ENCODE data around the gene SUPT16H. TPM values are rescaled to one million over a fixed set of nuclear protein-coding genes. Genes with fewer than 3 reads are reported as not detected.

Gene SUPT16H
- total and polyA plus RNA-seq, 2 of the 13 experiments (the other 11 are each of a cell fraction or from before 2014, with no cell fraction given): 77.5 to 230 TPM

DNA sequence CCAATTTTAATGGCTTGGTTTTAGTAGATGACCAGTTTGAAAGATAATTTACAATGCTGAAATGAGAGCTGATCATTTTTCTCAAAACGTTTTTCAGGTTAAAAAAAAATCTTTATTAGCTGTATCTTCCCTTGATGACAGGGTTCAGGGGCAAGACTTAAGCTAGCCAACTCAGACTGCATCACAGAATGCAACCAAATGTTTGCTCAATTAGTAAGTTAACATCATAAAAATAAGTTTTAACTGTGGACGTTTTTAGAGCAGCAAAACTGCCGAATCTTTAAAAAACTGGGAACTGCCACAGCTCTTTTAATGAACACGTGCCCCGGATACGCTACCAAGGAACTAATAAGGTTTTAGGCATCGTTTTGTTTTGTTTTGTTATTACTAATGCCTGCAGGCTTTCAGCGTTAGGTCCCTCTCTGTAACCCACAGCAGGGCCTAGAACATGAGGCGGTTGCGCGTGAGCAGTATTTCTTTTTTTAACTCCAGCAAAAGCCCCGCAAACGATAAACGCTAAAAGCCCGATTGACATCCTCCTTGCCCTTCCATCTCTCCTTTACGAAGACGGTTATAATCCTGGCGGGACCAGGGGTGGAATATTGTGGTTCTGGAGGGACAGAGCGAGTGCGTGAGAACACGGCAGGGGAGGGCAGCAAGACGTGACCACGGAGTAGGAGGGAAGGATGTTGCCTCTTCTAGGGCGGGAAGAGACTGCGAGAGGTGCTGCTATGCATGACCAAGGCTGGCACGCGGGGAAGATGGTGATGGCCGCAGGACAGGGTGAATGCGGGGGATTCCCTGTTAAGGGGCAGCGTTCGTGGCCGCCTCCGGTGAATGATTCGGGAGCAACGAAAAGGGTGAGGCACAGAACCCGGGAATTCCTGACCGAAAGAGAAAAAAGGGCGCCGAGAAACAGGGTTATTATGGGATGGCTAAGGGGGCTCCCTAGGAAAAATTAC lies 652 bp downstream of the SUPT16H start (continued):
- TF ChIP-seq, protein P1, sequence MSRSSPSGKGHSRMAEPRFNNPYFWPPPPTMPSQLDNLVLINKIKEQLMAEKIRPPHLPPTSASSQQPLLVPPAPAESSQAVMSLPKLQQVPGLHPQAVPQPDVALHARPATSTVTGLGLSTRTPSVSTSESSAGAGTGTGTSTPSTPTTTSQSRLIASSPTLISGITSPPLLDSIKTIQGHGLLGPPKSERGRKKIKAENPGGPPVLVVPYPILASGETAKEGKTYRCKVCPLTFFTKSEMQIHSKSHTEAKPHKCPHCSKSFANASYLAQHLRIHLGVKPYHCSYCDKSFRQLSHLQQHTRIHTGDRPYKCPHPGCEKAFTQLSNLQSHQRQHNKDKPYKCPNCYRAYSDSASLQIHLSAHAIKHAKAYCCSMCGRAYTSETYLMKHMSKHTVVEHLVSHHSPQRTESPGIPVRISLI (CRISPR knock-in tag; IDR thresholded peaks at IDR 0.05; ENCODE audit: borderline replicate concordance): no peak
- TF ChIP-seq ZNF761 (CRISPR knock-in tag; conservative IDR thresholded peaks at IDR 0.05) (peak; percentile 72; the same call in 1 of the 2 replicates), ZNF383 (CRISPR knock-in tag; IDR thresholded peaks at IDR 0.05; ENCODE audit: borderline replicate concordance) (0 out of 2 replicates have a peak, but pooled peaks have one; percentile 93), PCBP2 (optimal IDR thresholded peaks at IDR 0.05; ENCODE audit: low read depth, low read length, poor library complexity, severe bottlenecking) (no peak), PAWR (CRISPR knock-in tag; IDR thresholded peaks at IDR 0.05; ENCODE audit: borderline replicate concordance) (no peak), PHF8 (CRISPR knock-in tag; IDR thresholded peaks at IDR 0.05) (no peak), ZNF251 (CRISPR knock-in tag; IDR thresholded peaks at IDR 0.05) (no peak), FOXJ3 (CRISPR knock-in tag; IDR thresholded peaks at IDR 0.05; ENCODE audit: borderline replicate concordance) (no peak), ARNTL (CRISPR knock-in tag; IDR thresholded peaks at IDR 0.05) (no peak), MXD1 (CRISPR knock-in tag; IDR thresholded peaks at IDR 0.05) (no peak), SALL2 (CRISPR knock-in tag; IDR thresholded peaks at IDR 0.05) (no peak; the same call in 1 of the 2 replicates), ZNF878 (CRISPR knock-in tag; IDR thresholded peaks at IDR 0.05) (no peak), PRPF4 (IDR thresholded peaks at IDR 0.05; ENCODE audit: low read depth, low read length, poor library complexity, severe bottlenecking) (no peak)
- TF ChIP-seq, protein P2, sequence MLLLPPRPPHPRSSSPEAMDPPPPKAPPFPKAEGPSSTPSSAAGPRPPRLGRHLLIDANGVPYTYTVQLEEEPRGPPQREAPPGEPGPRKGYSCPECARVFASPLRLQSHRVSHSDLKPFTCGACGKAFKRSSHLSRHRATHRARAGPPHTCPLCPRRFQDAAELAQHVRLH (CRISPR knock-in tag; IDR thresholded peaks at IDR 0.05; ENCODE audit: borderline replicate concordance, low read depth): no peak
- TF ChIP-seq, protein P3, sequence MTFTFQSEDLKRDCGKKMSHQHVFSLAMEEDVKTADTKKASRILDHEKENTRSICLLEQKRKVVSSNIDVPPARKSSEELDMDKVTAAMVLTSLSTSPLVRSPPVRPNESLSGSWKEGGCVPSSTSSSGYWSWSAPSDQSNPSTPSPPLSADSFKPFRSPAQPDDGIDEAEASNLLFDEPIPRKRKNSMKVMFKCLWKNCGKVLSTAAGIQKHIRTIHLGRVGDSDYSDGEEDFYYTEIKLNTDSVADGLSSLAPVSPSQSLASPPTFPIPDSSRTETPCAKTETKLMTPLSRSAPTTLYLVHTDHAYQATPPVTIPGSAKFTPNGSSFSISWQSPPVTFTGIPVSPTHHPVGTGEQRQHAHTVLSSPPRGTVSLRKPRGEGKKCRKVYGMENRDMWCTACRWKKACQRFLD (CRISPR knock-in tag; IDR thresholded peaks at IDR 0.05; ENCODE audit: borderline replicate concordance): peak; percentile 10; the same call in 1 of the 2 replicates
- TF ChIP-seq, protein P4, sequence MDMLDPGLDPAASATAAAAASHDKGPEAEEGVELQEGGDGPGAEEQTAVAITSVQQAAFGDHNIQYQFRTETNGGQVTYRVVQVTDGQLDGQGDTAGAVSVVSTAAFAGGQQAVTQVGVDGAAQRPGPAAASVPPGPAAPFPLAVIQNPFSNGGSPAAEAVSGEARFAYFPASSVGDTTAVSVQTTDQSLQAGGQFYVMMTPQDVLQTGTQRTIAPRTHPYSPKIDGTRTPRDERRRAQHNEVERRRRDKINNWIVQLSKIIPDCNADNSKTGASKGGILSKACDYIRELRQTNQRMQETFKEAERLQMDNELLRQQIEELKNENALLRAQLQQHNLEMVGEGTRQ (IDR thresholded peaks at IDR 0.05; ENCODE audit: low read depth, low read length): no peak
- TF ChIP-seq, protein P4 (CRISPR knock-in tag; IDR thresholded peaks at IDR 0.05; ENCODE audit: borderline replicate concordance): no peak
- TF ChIP-seq, protein P5, sequence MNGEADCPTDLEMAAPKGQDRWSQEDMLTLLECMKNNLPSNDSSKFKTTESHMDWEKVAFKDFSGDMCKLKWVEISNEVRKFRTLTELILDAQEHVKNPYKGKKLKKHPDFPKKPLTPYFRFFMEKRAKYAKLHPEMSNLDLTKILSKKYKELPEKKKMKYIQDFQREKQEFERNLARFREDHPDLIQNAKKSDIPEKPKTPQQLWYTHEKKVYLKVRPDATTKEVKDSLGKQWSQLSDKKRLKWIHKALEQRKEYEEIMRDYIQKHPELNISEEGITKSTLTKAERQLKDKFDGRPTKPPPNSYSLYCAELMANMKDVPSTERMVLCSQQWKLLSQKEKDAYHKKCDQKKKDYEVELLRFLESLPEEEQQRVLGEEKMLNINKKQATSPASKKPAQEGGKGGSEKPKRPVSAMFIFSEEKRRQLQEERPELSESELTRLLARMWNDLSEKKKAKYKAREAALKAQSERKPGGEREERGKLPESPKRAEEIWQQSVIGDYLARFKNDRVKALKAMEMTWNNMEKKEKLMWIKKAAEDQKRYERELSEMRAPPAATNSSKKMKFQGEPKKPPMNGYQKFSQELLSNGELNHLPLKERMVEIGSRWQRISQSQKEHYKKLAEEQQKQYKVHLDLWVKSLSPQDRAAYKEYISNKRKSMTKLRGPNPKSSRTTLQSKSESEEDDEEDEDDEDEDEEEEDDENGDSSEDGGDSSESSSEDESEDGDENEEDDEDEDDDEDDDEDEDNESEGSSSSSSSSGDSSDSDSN (CRISPR knock-in tag; IDR thresholded peaks at IDR 0.05): no peak
- TF ChIP-seq, protein P6, sequence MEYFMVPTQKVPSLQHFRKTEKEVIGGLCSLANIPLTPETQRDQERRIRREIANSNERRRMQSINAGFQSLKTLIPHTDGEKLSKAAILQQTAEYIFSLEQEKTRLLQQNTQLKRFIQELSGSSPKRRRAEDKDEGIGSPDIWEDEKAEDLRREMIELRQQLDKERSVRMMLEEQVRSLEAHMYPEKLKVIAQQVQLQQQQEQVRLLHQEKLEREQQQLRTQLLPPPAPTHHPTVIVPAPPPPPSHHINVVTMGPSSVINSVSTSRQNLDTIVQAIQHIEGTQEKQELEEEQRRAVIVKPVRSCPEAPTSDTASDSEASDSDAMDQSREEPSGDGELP (IDR thresholded peaks at IDR 0.05; ENCODE audit: borderline replicate concordance, low read depth): no peak

Measured in HepG2 (cell line).